DMS114 treated with DMSO at 0.1 percent for 48 hours (cell line): ENCODE results near the gene RASD2.

Experiments used
- DNase-seq: peaks from one replicate; lab custom pipeline; 2025; ENCODE audit not compliant: unreplicated experiment; lab: John Stamatoyannopoulos, UW

The RASD2 gene

DNA sequence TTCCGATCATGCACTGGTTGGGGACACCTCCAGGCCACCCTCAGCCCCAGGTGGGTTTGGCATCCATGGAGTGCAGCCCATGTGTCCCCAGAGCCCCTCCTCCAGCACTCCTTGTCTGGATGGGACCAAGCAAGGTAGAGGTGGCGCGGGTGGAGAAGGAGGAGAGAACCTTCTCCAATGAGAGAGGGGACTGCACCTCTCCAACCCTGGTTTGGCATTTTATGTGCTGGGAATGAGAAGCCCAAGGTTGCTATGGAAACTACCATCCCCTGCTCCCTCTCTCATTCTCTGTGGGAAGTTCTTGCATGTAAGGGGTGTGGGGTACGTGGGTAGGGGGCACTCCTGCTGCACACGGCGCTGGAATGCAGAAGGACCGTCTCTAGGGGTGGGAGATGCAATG lies 21.8 kb upstream of the RASD2 start:
- DNase-seq = no peak

DNA sequence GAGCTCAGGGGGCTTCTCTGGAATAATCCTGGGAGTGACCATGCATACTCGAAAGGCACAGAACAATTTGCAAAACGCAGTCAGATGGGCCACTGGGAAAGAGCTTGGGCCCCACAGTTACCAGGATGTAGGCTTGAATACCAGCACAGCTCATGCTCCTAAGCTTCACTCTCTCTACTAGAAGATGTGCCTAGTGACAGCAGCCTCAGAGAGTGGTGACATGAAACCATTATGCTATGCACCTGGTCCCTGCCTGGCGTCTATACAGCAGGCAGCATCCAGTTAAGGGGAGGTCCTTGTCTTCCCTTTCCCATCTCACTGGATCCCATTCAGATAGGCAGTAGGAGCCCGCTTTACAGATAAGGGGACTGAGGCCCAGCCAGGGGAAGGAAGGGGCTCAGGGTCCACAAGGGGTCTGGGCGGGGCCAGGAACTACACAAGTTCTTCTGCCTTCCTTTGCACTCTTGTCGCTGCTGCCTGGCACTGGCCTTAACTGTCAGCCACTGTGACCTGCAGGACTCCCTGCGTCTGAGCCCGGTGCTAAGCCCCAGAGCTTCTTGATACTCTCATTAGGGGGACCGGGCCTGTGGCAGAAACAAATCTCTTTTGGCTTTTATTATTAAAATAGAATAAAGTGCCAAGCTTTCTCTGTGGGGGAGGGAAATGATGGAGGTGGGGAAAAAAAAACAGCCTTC lies 21.2 kb upstream of the RASD2 start:
- DNase-seq = no peak

GRCh38 chr22:35521358-35522224 lies 19.0 kb upstream of the RASD2 start:
- DNase-seq = no peak

- no peak for DNase-seq
Observed at GRCh38 chr22:35522225-35523149, 18.1 kb upstream of the RASD2 start.

GRCh38 chr22:35523167-35523947 lies 17.3 kb upstream of the RASD2 start:
- no peak for DNase-seq

DNA sequence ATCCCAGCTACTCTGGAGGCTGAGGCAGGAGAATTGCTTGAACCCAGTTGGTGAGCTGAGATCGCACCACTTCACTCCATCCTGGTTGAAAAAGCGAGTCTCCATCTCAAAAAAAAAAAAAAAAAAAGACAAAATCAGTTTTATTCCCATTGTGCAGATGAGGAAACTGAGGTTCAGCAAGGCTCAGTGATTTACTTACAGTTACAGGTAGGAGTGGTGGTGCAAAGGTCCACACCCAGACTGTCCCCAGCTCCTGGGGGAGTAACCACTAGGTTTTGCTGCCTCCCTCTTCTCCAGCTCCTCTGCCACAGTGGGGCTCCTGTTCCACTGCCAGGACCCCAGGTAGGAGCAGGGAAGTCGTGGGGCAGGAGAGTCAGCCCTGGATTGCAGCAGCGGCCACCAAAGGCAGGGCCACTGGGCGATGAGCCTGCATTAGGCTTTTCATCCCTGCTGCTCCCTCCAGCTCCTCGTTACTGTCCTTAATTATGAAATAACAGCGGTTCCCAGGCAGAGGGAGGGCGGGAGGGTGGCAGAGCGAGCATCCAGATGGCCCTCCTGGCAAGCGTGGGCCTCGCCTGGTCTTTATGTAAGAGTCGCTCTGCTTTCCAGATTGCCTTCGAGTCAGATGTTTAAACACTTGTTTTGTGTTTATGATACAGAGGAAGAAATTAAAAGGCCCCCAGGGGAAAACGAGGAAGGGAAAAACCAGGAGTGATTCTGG lies 15.5 kb upstream of the RASD2 start:
- DNase-seq = no peak

DNA sequence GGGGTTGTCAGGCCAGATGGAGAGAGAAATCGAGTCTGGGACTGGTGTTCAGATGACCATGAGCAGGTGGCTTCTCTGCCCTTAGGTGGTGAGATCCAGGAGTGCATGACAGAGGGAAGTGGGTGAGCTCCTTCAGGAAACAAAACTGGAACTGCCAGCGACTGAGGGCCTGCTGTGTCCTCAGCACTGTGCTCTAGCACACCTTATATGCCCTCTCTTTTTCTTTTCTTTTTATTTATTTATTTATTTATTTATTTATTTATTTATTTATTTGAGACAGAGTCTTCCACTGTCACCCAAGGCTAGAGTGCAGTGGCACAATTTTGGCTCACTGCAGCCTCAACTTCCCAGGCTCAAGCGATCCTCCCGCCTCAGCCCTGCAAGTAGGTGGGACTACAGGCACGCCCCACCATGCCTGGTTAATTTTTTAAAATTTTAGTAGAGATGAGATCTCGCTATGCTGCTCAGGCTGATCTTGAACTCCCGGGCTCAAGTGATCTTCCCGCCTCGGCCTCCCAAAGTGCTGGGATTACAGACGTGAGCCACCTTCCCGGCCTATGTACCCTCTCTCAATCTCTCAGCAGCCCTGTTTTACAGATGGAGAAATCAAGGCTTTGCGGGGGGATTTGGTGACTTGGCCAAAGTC lies 14.8 kb upstream of the RASD2 start:
- DNase-seq = no peak

- DNase-seq = no peak
Observed at GRCh38 chr22:35526333-35526979, 14.2 kb upstream of the RASD2 start.

- DNase-seq = no peak
Observed at GRCh38 chr22:35528927-35529326, 11.7 kb upstream of the RASD2 start.

- no peak for DNase-seq
Observed at GRCh38 chr22:35530700-35531099, 9.9 kb upstream of the RASD2 start.

GRCh38 chr22:35531202-35531601 lies 9.4 kb upstream of the RASD2 start:
- DNase-seq = no peak

DNA sequence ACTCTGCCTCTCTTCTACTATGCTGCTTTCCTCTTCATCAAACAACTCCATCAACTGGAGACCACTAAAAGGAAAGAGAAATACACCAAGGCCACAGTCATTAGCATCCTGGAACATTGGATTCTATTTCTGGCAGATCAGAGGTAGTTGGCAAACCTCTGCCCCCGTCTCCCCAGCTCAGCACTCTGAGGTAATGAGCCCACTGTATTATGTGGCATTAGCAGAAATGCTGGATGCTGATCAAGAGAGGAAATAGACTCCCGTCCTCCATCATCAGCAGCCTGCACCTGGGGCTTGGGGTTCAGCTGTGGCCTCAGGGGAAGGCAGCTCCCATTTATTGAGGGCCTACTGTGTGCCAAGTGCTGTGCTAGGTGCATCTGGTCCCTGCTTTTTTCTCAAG lies 9.0 kb upstream of the RASD2 start:
- DNase-seq = no peak

- no peak for DNase-seq
Observed at GRCh38 chr22:35533365-35534029, 7.1 kb upstream of the RASD2 start.

DNA sequence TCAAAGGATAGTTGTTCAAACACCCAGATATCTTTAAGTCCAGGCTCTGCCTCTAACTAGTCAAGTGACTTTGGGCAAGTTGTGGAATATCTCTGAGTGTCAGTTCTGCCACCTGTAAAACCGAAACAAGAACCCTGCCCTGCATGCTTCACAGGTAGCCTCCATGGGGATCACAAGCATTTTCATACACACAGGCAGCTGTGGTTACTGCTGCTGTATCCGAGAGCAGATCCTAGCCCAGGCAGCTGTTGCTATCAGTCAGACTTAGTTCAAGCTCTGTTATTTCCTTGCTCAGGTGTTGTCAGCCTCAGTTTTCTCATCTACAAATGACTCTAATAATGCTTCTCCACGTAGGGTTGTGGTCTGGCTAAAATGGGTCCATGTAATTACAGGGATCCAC lies 6.5 kb upstream of the RASD2 start:
- no peak for DNase-seq

- DNase-seq = no peak
Observed at GRCh38 chr22:35537232-35537631, 3.4 kb upstream of the RASD2 start.

DNA sequence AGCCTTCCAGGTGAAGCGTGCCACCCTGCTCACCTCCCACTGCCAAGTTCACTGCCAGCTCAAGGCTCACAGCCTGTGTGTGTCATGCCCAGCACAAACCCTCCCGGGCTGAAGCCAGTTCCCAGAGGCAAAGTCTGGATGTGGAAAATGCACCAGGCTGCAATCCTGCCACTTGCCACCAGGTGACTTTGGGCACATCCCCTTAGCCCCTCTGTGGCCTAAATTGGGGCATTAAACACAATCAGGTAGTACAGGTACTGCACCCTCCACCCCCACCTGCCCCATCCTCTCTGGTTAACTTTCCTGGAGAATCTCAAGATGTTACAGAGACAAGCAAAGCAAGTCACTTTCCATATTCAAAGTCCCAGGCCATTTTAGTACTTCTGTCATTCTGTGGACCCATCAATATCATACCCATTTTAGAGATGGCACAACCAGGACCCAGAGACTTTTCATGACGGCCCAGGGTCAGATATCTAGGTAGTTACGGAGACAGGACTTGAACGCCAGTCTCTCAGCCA lies 1.8 kb upstream of the RASD2 start:
- DNase-seq = no peak

- no peak for DNase-seq
Observed at GRCh38 chr22:35539487-35539886, 1.1 kb upstream of the RASD2 start.

DNA sequence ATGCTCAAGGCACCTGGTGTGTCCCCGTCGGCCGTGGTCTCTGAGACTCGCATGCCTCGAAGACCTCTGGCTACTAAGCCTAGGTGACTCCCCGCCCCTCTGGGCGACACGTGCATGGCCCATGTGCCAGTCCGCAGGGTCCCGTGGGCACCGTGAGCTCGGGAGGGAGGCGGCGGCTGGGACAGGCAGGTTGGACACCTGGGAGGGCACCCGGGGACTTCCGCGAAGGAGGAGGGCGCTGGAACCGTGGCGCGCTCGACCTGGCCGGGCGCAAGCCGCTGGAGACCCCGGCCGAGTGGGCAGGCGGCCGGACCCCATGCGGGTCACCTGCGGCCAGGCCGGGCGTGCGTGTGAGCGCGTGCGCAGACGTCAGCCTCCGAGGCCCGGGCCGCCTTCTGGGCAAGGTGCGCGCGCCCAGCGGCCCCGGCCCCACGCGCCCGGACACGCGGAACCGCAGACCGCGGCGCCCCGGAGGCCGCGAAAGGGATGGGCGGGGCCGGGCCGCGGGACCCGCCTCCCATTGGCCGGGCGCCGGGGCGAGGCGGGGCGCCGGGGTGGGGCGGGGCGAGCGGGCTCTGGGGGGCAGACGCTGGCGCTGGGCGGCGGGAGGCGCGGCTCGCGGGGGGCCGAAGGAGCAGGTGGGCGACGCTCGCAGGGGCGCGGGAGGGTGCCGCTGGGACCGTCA lies 579 bp upstream of the RASD2 start:
- DNase-seq = no peak
